ENCODE results near the gene RAB5IF. TPM values are rescaled to one million over a fixed set of nuclear protein-coding genes. Genes with fewer than 3 reads are reported as not detected.
A peak's percentile ranks its signal among the peaks of the same experiment; 100 is the strongest.

Gene RAB5IF
- total and polyA plus RNA-seq, 9 of the 15 experiments (the other 6 are each of a cell fraction or from before 2014, with no cell fraction given): 26.5 to 198 (median 134) TPM

DNA sequence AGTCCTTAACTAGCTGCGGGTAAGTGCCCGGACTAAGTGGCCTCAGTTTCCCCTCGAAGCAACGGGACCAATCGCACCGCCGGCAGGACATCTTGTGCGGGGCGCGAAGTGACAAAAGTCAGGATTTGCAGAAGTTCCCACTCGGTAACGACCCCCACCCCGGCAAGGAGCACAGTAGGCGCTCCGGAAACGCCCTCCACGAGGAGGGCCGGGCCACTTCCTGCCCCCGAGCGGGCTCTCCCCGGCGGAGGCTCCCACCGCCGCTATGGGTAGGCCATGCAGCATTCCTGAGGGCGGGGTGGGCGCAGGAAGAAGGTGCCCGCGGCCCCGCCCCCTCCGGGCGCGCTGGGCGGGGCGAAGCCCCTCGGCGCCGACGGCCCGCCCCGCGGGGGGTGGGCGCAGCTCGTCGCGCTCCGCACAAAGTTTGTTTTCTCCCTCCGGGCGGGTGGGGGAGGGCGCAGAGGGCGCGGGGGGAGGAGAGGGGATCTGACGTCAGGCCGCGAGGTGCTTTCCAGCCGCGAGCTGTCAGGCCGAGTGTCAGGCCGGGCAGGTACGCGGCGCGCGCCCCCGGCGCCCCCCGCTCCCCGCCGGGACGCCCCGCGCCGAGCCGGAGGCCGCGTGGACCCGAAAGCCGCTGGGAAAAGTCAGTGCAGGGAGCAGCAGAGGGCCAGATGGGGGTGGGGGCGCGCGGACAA lies 32.3 kb upstream of the RAB5IF start, which contains the start of gene TGIF2 (continued):
- TF ChIP-seq SMAD4 (CRISPR knock-in tag; conservative IDR thresholded peaks at IDR 0.05) (peak; percentile 63), HDAC3 (IDR thresholded peaks at IDR 0.05; ENCODE audit: borderline replicate concordance, partially characterized antibody) (no peak), ZFP36 (IDR thresholded peaks at IDR 0.05; ENCODE audit: low read depth, low read length, partially characterized antibody) (no peak), STAG1 (CRISPR knock-in tag; IDR thresholded peaks at IDR 0.05; ENCODE audit: borderline replicate concordance) (no peak), CTCFL (IDR thresholded peaks at IDR 0.05; ENCODE audit: borderline replicate concordance, insufficient read depth, low read depth, low read length, poor library complexity, severe bottlenecking) (no peak), POLR2A (conservative IDR thresholded peaks at IDR 0.05) (peak; percentile 77), GATAD2A (IDR thresholded peaks at IDR 0.05) (0 out of 2 replicates have a peak, but pooled peaks have one; percentile 38), SMARCA4 (IDR thresholded peaks at IDR 0.05) (no peak), ZNF395 (CRISPR knock-in tag; IDR thresholded peaks at IDR 0.05) (peak; percentile 21; the same call in 1 of the 2 replicates), SP1 (CRISPR knock-in tag; IDR thresholded peaks at IDR 0.05) (peak; percentile 53; the same call in 1 of the 2 replicates), PRMT5 (CRISPR knock-in tag; IDR thresholded peaks at IDR 0.05) (no peak), HNRNPLL (IDR thresholded peaks at IDR 0.05; ENCODE audit: low read depth, low read length, poor library complexity, severe bottlenecking) (peak; percentile 14), BDP1 (IDR thresholded peaks at IDR 0.05; ENCODE audit: insufficient read depth, insufficient read length) (no peak), CREB1 (IDR thresholded peaks at IDR 0.05) (peak; percentile 49), CREB1 (CRISPR knock-in tag; IDR thresholded peaks at IDR 0.05) (no peak)
- TF ChIP-seq, protein P1, sequence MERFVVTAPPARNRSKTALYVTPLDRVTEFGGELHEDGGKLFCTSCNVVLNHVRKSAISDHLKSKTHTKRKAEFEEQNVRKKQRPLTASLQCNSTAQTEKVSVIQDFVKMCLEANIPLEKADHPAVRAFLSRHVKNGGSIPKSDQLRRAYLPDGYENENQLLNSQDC (CRISPR knock-in tag; IDR thresholded peaks at IDR 0.05): no peak
- TF ChIP-seq, protein P2, sequence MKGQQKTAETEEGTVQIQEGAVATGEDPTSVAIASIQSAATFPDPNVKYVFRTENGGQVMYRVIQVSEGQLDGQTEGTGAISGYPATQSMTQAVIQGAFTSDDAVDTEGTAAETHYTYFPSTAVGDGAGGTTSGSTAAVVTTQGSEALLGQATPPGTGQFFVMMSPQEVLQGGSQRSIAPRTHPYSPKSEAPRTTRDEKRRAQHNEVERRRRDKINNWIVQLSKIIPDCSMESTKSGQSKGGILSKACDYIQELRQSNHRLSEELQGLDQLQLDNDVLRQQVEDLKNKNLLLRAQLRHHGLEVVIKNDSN (CRISPR knock-in tag; IDR thresholded peaks at IDR 0.05): peak; percentile 33; the same call in 1 of the 2 replicates
- TF ChIP-seq, protein P3, sequence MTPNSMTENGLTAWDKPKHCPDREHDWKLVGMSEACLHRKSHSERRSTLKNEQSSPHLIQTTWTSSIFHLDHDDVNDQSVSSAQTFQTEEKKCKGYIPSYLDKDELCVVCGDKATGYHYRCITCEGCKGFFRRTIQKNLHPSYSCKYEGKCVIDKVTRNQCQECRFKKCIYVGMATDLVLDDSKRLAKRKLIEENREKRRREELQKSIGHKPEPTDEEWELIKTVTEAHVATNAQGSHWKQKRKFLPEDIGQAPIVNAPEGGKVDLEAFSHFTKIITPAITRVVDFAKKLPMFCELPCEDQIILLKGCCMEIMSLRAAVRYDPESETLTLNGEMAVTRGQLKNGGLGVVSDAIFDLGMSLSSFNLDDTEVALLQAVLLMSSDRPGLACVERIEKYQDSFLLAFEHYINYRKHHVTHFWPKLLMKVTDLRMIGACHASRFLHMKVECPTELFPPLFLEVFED (CRISPR knock-in tag; conservative IDR thresholded peaks at IDR 0.05): no peak

Data from K562 (cell line).